Measurements from ENCODE around the gene SHC2. TPM values are rescaled to one million over a fixed set of nuclear protein-coding genes. Genes with fewer than 3 reads are reported as not detected.

SHC2 gene
- total RNA-seq, 1 donor from 2014 or later: not detected

DNA sequence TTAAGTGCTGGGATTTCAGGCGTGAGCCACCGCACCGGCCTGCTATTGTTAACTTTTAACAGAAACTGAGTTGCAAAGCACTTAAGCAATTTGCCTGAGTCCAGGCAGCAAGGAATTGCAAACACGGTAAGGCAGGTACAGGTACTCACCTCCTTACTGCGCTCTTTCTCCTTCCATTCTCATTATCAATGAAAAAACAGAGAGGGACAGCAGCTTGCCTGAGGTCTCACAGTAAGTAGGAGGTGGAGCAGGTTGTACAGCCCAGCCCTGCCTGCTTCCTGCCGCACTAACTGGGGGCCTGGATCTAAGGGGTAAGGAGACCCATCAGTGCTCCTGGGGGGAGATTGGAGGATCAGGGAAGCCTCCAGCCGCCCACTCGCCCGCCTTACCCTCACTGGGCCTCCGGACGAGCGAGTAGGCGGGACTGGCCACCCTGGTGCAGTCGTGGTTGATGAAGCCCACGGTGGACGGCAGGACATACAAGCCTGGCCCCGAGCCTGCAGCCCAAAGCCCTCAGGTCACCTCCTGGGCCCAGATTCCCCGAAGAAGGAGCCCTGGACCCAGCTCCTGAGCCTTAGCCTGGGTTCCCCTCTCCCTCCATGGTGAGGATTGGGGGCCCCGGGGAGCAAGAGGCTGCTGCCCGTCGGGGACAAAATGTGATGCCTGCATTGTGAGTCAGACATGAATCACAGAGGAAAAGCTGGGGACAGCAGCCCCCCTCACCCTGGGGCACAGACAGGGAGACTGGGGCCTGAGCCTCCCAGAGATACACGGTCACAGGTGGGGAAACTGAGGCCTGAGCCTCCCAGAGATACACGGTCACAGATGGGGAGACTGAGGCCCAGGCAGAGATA, 11.4 kb upstream of the SHC2 start:
- intact Hi-C loops (cut with micrococcal nuclease): no loop called here

DNA sequence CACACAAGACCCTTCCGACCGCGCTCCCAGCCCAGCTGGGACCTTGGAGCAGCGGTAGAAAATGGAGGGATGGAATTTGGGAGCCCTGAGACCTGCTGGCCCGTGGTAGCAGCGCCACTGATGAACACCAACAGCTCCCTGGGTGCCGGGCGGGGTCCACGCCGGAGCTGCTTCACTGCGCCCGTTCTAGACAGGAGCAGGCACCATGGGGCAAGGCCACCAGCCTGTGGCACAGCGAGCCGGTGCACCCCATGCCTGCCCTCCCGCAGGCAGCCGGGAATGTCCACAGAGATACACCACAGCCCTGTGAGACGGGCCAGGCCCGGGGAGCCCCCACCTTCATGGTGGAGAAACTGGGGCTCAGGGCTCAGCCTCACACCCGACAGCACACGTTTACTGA, 9.9 kb upstream of the SHC2 start:
- intact Hi-C loops (cut with micrococcal nuclease): no loop called here

DNA sequence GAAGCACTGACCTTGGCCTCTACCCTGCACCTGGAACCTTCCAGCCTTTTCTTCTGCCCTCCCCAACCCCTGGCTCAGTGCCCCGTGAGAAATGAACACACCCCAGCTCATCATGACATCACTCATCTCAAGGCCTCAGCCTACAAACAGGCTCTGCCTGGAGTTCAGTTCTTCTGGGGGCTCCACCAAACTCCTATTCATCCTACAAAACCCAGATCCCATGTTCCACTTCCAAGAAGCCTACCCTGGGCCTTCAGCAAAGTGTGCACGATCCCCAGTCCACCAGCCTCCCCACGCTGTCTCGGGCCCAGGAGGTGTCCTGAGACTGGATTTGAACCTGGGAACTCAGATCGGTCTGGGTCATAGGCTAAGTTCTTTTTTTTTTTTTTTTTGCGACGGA, 9.0 kb upstream of the SHC2 start:
- intact Hi-C loops (cut with micrococcal nuclease): no loop called here

DNA sequence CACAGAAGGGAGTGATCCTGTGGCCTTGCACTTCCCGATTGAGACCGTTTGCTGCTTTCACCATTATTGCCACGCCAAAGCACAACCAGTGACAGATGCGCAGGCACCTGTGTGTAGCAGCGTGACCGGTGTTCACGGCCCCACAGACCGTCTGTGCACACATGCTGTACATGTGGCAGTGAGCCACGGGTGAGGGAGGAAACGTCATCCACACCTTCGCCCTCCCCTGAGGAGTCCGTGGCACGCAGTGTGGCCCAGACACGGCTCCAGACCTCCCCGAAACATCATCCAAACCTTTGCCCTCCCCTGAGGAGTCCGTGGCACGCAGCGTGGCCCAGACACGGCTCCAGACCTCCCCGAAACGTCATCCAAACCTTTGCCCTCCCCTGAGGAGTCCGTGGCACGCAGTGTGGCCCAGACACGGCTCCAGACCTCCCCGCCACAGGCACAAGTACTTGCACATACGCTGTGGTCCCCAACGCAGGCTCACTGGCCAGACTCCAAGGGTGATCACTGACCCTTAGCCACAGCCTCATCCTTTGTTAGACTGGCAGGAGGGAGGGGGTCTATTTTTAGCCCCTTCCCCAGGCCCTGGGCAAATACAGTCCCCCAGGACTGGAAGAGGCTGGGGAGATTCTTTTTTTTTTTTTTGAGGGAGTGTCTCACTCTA, 7.9 kb upstream of the SHC2 start:
- intact Hi-C loops (cut with micrococcal nuclease): no loop called here

DNA sequence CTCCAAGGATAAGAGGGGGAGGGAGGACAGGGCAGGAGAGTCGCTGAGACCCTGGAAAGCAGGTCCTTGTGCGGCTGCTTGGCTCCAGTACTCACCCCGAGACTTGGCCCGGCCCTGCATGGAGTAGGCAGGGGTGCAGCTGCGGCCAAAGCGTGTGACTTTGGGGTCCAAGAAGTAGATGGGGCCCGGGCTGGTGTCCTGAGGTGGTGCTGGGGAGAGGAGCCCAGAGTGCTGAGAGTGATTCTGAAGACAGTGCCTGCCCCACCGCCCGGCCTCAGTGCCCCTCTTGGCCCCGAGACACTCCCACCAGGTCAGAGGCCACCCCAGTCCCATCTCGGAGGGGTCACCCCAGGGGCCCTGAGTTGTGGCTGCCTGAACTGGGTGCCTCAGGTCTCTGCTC, 6.7 kb upstream of the SHC2 start:
- intact Hi-C loops (cut with micrococcal nuclease): no loop called here

DNA sequence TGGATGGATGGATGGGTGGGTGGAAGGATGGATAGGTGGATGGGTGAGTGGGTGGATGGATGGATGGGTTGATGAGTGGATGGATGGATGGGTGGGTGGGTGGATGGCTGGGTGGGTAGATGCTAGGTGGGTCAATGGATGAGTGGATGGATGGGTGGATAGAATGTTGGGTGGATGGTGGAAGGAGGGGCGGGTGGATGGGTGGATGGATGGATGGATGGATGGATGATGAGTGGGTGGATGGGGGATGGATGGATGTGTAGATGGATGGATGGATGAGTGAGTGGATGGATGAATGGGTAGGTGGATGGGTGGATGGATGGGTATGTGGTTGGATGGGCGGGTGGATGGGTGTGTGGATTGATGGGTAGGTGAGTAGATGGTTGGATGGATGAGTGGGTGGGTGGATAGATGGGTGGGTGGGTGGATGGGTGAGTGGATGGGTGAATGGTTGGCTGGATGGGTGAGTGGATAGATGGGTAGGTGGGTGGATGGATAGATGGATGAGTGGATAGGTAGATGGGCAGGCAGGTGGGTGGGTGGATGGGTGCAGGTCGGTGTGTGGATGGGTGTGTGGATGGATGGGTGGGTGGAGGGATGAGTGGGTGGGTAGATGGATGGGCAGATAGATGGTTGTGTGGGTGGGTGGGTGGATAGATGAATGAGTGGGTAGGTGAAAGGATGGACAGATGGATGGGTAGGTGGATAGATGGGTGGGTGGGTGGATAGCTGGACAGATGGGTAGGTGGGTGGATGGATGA, 4.4 kb upstream of the SHC2 start:
- intact Hi-C loops (cut with micrococcal nuclease): no loop called here

DNA sequence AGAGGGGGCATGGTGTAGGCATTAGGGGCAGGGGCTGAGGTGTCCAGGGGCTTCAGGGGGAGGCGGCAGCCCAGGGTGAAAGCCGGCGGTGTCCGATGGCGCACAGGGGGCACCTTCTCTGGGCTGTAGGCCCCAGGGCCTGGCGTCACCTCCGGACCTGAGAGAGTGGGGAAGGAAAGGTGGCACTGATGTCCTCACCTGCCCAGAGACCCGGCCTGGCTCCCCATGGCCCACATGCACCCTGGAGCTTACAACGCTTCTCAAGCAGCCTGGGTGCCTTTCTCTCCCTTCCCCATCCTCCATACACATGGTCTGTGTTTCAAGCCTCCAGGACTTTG, 3.3 kb upstream of the SHC2 start:
- intact Hi-C loops (cut with micrococcal nuclease): no loop called here

DNA sequence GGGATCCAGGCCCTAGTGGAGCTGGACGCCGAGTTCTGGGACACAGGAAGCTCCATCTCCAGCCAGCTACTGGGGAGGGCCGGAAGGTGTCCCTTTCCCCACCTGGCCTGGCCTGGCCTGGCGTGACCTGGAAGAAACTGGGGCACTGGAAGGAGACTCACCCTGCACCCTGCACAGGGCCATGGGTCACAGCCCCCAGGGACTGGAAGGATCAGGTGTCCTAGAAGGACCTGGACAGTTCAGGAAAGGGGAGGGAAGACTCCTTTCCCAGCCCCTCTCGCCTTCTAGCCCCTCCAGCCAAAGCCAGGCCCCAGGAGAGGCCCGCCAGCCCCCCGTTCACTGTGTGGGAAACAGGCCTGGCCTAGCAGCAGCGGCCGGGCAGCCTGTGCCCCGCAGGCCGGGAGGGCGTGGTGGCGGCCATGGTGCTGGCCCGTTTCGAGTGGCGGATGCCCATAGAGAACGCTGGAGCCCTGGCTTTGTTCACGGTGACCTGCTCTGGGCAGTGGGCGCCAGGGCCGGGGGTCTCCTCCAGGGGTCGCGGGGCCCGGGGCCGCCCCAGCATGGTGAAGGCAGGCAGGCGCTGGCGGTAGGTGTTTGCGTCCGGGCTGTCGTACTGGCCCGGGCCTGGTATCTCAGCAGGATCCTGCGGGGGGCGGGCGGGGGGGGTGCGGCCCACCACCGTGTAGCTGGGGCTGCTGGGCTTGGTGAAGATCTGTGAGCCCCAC, 2.8 kb upstream of the SHC2 start:
- intact Hi-C loops (cut with micrococcal nuclease): no loop called here

DNA sequence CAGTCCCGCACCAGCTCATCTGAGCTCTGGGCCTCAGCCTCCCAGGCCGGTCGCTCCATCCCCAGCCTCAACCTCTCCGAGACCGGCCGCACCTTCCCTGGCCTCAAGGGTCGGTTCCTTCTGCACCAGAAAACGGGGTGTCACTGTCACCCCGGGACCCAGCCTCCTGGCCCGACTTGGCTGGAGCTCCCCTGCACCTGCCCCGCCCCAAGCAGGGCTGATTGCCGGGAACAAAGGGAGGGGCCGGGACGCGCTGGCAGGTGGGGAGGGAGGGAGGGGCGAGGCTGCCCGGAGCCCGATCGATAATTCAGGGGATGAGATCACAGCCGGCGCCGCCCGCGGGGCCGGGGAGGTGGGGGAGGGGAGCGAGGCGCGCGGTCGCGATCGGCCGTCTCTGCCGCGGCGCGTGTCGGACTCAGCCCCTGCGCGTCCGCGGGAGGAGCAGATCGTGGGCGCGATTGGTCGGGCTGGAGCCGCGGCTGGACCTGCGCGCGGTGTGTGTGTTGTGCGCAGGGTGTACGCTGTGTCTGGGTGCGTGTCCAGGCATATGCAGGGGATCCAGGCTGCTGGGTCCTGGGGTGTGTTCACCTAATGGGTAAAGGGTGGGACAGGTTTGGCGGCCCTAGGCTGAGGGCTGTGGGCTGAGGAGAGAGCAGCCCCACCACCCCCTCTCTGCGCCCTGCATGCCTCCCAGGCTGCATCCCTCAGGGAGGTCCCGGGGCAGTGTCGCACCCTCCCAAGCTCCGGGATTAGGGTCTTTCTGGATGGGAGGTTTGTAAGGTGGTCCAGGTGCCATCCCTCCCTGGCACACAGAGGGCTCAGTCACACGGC, 1.1 kb upstream of the SHC2 start:
- intact Hi-C loops (cut with micrococcal nuclease): no loop called here

DNA sequence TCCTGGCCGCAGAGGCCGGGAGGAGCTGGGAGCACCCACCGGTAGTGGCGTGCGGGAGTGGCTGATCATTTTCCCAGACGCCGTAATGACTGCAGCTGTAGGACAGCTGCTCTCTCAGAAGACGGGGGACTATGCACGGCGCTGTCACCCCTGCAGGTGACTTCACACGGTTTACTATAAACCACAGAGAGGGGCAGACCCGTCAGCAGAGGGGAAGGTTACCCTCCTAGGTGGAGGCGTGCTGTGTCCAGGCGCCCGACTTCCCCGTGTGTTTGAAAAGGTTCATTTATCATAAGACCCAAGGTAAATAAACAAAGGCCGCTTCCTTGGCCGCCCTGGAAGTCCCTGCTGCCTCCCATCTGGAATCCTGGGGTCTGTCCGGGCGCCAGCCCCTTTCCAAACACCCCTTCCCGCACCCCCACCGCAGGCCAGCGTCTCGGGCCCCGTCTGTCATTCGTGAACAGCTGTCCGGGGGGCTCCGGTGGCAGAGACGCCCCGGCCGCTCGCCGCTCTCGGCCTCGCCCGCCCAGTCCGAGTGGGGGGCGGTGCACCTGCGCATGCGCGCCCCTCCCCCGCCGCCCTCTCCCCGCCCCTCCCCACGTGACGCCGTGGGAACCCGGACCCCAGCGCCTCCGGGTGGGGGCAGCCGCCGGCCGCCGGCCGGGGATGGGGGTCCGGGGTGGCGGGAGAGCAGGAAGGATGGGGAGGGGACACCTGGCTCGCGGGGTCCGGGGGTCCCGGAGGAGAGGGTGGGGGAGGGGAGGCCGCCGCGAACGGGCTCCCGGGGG, 915 bp downstream of the SHC2 start:
- intact Hi-C loops (cut with micrococcal nuclease): no loop called here

DNA sequence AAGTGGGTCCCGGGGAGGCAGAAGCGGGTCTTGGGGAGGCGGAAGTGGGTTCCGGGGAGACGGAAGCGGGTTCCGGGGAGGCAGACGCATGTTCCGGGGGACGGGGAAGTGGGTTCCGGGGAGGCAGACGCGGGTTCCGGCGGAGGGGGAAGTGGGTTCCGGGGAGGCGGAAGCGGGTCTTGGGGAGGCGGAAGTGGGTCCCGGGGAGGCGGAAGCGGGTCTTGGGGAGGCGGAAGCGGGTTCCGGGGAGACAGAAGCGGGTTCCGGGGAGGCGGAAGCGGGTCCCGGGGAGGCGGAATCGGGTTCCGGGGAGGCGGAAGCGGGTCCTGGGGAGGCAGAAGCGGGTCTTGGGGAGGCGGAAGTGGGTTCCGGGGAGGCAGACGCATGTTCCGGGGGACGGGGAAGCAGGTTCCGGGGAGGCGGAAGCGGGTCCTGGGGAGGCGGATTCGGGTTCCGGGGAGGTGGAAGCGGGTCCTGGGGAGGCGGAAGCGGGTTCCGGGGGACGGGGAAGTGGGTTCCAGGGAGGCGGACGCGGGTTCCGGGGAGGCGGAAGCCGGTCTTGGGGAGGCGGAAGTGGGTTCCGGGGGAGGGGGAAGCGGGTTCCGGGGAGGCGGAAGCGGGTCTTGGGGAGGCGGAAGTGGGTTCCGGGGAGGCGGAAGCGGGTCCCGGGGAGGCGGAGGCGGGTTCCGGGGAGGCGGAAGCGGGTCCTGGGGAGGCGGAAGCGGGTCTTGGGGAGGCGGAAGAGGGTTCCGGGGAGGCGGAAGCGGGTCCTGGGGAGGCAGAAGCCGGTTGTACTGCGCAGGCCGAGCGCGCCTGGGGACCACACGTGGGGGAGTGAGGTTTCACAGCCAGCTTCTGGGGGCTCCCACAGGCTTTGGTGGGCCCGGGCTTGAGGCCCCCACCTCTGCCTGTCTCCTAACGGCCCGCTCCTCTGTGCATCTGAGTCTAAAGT, 2.5 kb downstream of the SHC2 start:
- intact Hi-C loops (cut with micrococcal nuclease): no loop called here

DNA sequence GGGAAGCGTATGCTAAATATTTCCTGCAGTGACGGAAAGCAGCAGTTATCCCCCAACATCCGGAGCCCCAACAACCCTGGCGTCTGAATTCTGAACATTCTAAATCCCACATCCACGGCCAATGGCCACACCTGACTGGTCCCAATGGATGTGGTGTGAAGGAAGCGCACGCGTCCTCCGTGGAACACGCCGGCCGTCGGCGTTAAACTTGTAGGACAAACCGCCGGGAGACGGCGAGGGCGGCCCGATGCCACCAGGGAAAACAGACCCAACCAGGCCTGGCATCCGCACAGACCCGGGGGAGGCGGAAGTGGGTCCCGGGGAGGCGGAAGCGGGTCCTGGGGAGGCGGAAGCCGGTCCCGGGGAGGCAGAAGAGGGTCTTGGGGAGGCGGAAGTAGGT, 3.2 kb downstream of the SHC2 start:
- intact Hi-C loops (cut with micrococcal nuclease): no loop called here

DNA sequence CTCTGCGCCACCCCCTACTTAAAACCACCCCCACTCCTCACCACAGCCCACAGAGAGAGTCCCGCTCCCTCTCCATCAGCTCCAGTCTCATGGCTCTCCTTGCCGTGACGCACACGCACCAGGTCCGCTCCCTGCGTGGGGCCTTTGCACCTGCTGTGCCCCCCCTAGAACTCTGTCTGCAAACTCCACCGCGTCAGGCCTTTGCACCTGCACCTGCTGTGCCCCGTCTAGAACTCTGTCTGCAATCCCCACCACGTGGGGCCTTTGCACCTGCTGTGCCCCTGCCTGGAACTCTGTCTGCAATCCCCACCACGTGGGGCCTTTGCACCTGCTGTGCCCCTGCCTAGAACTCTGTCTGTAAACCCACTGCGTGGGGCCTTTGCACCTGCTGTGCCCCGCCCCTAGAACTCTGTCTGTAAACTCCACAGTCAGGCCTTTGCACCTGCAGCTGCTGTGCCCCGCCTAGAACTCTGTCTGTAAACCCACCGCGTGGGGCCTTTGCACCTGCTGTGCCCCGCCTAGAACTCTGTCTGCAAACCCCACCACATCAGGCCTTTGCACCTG, 4.2 kb downstream of the SHC2 start:
- intact Hi-C loops (cut with micrococcal nuclease): no loop called here

DNA sequence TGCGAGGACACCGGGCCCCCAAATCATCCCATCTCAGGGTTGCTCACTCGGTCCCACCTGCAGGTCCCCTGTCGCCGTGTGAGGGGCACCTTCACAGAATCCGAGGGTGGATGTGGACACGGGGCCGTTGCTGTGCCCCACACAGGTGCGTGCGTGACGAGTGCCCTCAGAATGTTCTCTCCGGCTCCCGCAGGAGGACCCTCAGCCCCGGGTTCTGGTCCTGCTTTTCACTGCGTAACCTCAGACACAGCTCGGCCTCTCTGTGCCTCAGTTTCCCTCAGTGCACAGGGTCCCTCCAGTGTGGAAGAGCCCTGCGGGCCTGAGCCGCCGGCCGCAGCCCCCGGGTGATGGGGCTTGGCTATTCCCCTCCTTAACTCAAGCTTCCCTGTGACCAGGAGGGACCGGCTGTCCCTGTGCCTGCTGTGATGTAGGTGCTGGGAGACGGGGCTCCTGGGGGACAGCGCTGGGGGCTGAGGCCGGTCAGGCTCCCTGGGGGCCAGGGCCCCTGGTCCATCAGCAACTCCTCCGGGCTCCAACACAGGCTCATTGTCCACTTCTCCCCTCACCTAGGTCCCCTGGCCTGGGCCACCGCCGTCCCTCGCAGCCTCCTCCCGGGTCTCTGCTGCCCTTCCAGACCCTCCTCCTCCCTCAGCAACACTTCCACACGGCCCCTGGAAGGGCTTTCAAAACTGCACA, 4.8 kb downstream of the SHC2 start:
- intact Hi-C loops (cut with micrococcal nuclease): no loop called here

DNA sequence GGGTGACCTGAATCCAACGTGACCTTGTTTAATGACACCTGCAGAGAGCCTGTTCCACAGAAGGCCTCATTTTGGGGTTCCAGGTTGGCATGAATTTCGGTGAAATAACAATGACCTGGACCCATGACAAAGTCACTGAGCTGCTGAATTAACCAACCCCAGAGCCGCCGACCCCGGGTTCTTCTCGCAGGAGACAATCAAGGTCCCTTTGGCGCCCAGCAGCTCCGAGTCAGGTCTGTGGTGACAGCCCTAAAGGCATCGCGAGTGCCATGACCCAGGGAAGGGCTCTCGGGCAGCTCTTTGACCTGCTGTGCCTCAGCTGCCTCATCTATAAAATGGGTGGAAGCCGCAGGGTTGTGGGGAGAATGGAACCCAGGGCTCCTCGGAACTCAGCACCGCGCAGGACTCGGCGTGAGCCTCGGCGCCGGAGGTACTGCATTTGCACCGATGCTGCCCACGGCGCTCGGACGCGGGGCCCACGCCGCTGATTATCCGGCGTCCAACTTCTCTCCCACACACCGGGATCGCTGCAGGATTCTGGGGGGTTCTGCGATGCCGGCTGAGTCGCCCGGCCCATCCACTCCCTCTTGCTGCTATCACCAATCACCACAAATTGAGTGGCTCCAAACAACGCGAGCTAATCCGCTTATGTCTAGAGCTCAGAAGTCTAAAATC, 5.7 kb downstream of the SHC2 start:
- intact Hi-C loops (cut with micrococcal nuclease): no loop called here

DNA sequence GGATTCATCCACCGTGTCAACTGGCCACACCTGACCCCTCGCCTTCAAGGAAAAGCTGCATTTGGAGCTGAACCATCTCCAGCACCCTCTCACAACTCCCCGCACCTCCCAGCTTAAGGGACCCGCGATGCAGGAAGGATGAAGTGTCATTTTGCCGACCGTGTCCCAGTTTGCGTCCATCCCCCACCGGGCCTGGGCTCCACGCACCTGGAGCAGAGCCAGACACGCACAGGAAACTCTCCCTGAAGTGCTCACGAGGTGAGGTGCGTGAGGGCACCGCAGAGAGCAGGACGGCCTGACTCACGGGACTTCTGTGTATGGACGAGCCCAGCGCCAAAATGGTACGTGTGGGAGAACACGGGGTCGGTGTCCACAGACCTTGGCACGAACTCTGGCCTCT, 7.2 kb downstream of the SHC2 start:
- intact Hi-C loops (cut with micrococcal nuclease): no loop called here

DNA sequence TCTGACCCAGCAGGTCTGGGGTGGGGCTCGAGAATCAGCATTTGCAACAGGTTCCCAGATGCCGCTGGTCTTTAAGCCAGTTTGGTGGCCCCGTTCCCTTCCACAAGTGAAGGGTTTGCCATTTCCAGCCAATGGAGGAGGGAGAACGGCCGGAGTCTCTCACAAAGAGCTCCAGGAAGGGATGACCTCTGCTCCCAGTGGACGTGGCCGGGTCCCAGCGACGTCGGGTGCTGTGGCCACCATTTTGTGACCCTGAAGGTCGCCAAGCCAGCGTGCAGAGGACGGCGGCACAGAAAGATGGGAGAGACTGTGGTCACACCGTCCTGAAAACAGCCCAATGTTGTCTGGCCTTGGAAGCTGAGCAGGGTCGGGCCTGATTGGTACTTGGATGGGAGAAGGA, 8.0 kb downstream of the SHC2 start:
- intact Hi-C loops (cut with micrococcal nuclease): no loop called here

Data from T-helper 1 cell treated with Interleukin-12 subunit alpha and Interleukin-12 subunit beta and Interleukin-4 antibody, amounts not matched to agents 30 ng/mL and 1 ng/mL, for 36 hours (primary cell).